KMS-11 (cell line): ENCODE results near the gene POU2F1.

ENCODE experiments used
- H2AFZ ChIP-seq: fragments of 200-600 bp; sonication (generic); 2 replicates; pipeline ENCODE4 v1.6.1; 2016; ENCODE audit warnings: antibody characterized with exemption, mixed run types, low read depth
- H3K27ac ChIP-seq: fragments of 200-600 bp; sonication (generic); 2 replicates; pipeline ENCODE4 v1.6.1; 2016; ENCODE audit warnings: mild to moderate bottlenecking, mixed run types
- H3K27me3 ChIP-seq: fragments of 200-600 bp; sonication (generic); 2 replicates; pipeline ENCODE4 v1.6.1; 2017; ENCODE audit warnings: mild to moderate bottlenecking, low read depth, mixed run types, moderate library complexity; ENCODE audit not compliant: insufficient read depth
- H3K36me3 ChIP-seq: fragments of 200-600 bp; sonication (generic); 2 replicates; pipeline ENCODE4 v1.6.1; 2017; ENCODE audit warnings: mild to moderate bottlenecking, mixed run types; ENCODE audit not compliant: insufficient read depth
- H3K4me1 ChIP-seq: fragments of 200-600 bp; sonication (generic); 2 replicates; pipeline ENCODE4 v1.6.1; 2016; ENCODE audit warnings: mild to moderate bottlenecking, low read depth, mixed run types; ENCODE audit not compliant: poor library complexity, severe bottlenecking
- H3K4me2 ChIP-seq: fragments of 200-600 bp; sonication (generic); 2 replicates; pipeline ENCODE4 v1.7.0; 2016; ENCODE audit warnings: mild to moderate bottlenecking, mixed run types
- H3K4me3 ChIP-seq: fragments of 200-600 bp; sonication (generic); IDR thresholded peaks from 2 replicates; pipeline ENCODE4 v1.6.1; 2017; ENCODE audit warnings: low read depth, low read length, mixed read lengths; ENCODE audit not compliant: insufficient read depth
- H3K79me2 ChIP-seq: fragments of 200-600 bp; sonication (generic); 2 replicates; pipeline ENCODE4 v1.6.1; 2016; ENCODE audit warnings: low read depth, mixed run types; ENCODE audit not compliant: insufficient read depth
- H3K9ac ChIP-seq: fragments of 200-600 bp; sonication (generic); 2 replicates; pipeline ENCODE4 v1.6.1; 2016; ENCODE audit warnings: mild to moderate bottlenecking, mixed run types
- H4K20me1 ChIP-seq: fragments of 200-600 bp; sonication (generic); 2 replicates; pipeline ENCODE4 v1.6.1; 2016; ENCODE audit warnings: mild to moderate bottlenecking, mixed run types; ENCODE audit not compliant: insufficient read depth
- CTCF ChIP-seq: fragments of 200-600 bp; sonication (generic); conservative IDR thresholded peaks from 2 replicates; pipeline ENCODE4 v1.6.1; 2017; ENCODE audit warnings: low read depth, mild to moderate bottlenecking, antibody characterized with exemption, low read length, moderate library complexity, mixed read lengths

The POU2F1 gene

GRCh38 chr1:167194182-167194581, 26.5 kb upstream of the POU2F1 start:
- Histone ChIP-seq H3K4me2 (no peak overlapping the region), H3K27ac (no peak overlapping the region), H3K36me3 (no peaks in the 10 kb centered on the region), H2AFZ (no peak overlapping the region), H3K9ac (no peak overlapping the region), H4K20me1 (no peaks in the 10 kb centered on the region), H3K4me1 (no peaks in the 10 kb centered on the region), H3K27me3 (no peaks in the 10 kb centered on the region), H3K4me3 (no peak overlapping the region), H3K79me2 (no peaks in the 10 kb centered on the region)
- no peak for TF ChIP-seq CTCF

- Histone ChIP-seq H3K4me2 (no peak overlapping the region), H3K4me3 (no peak overlapping the region), H3K27me3 (no peaks in the 10 kb centered on the region), H3K36me3 (no peaks in the 10 kb centered on the region), H3K27ac (no peak overlapping the region), H4K20me1 (no peaks in the 10 kb centered on the region), H3K9ac (no peak overlapping the region), H3K79me2 (no peaks in the 10 kb centered on the region), H2AFZ (no peak overlapping the region), H3K4me1 (no peaks in the 10 kb centered on the region)
- TF ChIP-seq CTCF = no peak
Measured at GRCh38 chr1:167196166-167196565, 24.5 kb upstream of the POU2F1 start.

GRCh38 chr1:167197236-167197635, 23.4 kb upstream of the POU2F1 start:
- H3K27ac ChIP-seq = no peak overlapping the region
- H3K27me3 ChIP-seq = no peaks in the 10 kb centered on the region
- no peak overlapping the region for H2AFZ ChIP-seq
- no peaks in the 10 kb centered on the region for H3K4me1 ChIP-seq
- no peaks in the 10 kb centered on the region for H3K36me3 ChIP-seq
- H3K79me2 ChIP-seq = no peaks in the 10 kb centered on the region
- H3K9ac ChIP-seq = no peak overlapping the region
- no peak overlapping the region for H3K4me2 ChIP-seq
- H3K4me3 ChIP-seq = no peak overlapping the region
- no peak for TF ChIP-seq CTCF
- no peaks in the 10 kb centered on the region for H4K20me1 ChIP-seq

- Histone ChIP-seq H3K36me3 (no peaks in the 10 kb centered on the region), H4K20me1 (no peaks in the 10 kb centered on the region), H3K9ac (no peak overlapping the region), H3K27ac (no peak overlapping the region), H3K79me2 (no peaks in the 10 kb centered on the region), H3K4me3 (no peak overlapping the region), H2AFZ (no peak overlapping the region), H3K27me3 (no peaks in the 10 kb centered on the region), H3K4me1 (no peaks in the 10 kb centered on the region), H3K4me2 (no peak overlapping the region)
- TF ChIP-seq CTCF = no peak
Measured at GRCh38 chr1:167197692-167198091, 23.0 kb upstream of the POU2F1 start.
